Kidney epithelial cell (primary cell): ENCODE data around the gene SERPINB5. TPM values are rescaled to one million over a fixed set of nuclear protein-coding genes. Genes with fewer than 3 reads are reported as not detected.

Experiments used
- DNase-seq: peaks from one replicate; pipeline ENCODE4 v3.0.0-alpha.2; 2010; ENCODE audit warnings: low read depth
- H3K27me3 ChIP-seq: 2 replicates; pipeline ENCODE4 v1.6.0; 2011; ENCODE audit warnings: low read length; ENCODE audit not compliant: control insufficient read depth, insufficient read depth
- H3K36me3 ChIP-seq: 2 replicates; pipeline ENCODE4 v1.5.1; 2011; ENCODE audit warnings: low read length; ENCODE audit not compliant: control insufficient read depth, insufficient read depth
- H3K4me3 ChIP-seq: 2 replicates; pipeline ENCODE4 v1.5.1; 2011; ENCODE audit warnings: low read depth, mild to moderate bottlenecking, control low read depth, low read length
- CTCF ChIP-seq: IDR thresholded peaks from 2 replicates; pipeline ENCODE4 v1.5.1; 2011; ENCODE audit warnings: mild to moderate bottlenecking, moderate library complexity, low read length, control low read depth, inconsistent platforms; ENCODE audit not compliant: insufficient read depth, poor library complexity, severe bottlenecking
- total RNA-seq: library from RNA; depleted of rRNA; stranded (reverse); fragments of >200 nt; gene quantifications from 2 replicates; pipeline ENCODE4 v1.2.3, GENCODE V29; 2015

The SERPINB5 gene
- total RNA-seq, 1 donor from 2014 or later, result 2.3 TPM

- DNase-seq, result no peak
- H3K4me3 ChIP-seq, result no peak overlapping the region
These were observed 8.2 kb upstream of the SERPINB5 start for GRCh38 chr18:63468575-63468974.

GRCh38 chr18:63470751-63471150 is 6.0 kb upstream of the SERPINB5 start:
- no peak for DNase-seq
- no peaks in the 10 kb centered on the region for H3K27me3 ChIP-seq
- no peak overlapping the region for H3K4me3 ChIP-seq
- no peaks in the 10 kb centered on the region for H3K36me3 ChIP-seq
- no peak for TF ChIP-seq CTCF

More at GRCh38 chr18:63468575-63468974, 8.2 kb upstream of the SERPINB5 start:
- no peaks in the 10 kb centered on the region for H3K27me3 ChIP-seq
- TF ChIP-seq CTCF, result no peak
- H3K36me3 ChIP-seq, result no peaks in the 10 kb centered on the region

- Histone ChIP-seq H3K27me3 (no peaks in the 10 kb centered on the region), H3K4me3 (no peak overlapping the region), H3K36me3 (no peaks in the 10 kb centered on the region)
- TF ChIP-seq CTCF, result no peak
- peak; percentile 1 for DNase-seq
These were observed 4.4 kb upstream of the SERPINB5 start for GRCh38 chr18:63472380-63472779.

GRCh38 chr18:63477200-63477599 is 442 bp downstream of the SERPINB5 start:
- DNase-seq, result no peak
- no peak overlapping the region for H3K4me3 ChIP-seq
- H3K36me3 ChIP-seq, result no peaks in the 10 kb centered on the region
- no peak for TF ChIP-seq CTCF
- H3K27me3 ChIP-seq, result no peaks in the 10 kb centered on the region

GRCh38 chr18:63477968-63478367 is 1.2 kb downstream of the SERPINB5 start:
- Histone ChIP-seq H3K36me3 (no peaks in the 10 kb centered on the region), H3K27me3 (no peaks in the 10 kb centered on the region), H3K4me3 (no peak overlapping the region)
- DNase-seq, result no peak
- TF ChIP-seq CTCF, result no peak

- TF ChIP-seq CTCF, result no peak
- no peaks in the 10 kb centered on the region for H3K36me3 ChIP-seq
- no peak for DNase-seq
- no peak overlapping the region for H3K4me3 ChIP-seq
- H3K27me3 ChIP-seq, result no peaks in the 10 kb centered on the region
These were observed 3.1 kb downstream of the SERPINB5 start for GRCh38 chr18:63479826-63480225.
